H1 (cell line): ENCODE measurements around the gene CDC42BPB. TPM values are rescaled to one million over a fixed set of nuclear protein-coding genes. Genes with fewer than 3 reads are reported as not detected.

Source experiments
- CTCF ChIA-PET: fragments of 300-600 bp; sonication (Branson Sonifier 250); formaldehyde crosslinking; loops from one replicate; lab custom pipeline; 2021; ENCODE audit not compliant: partially characterized antibody; lab: Charles Lee
- POLR2A ChIA-PET: fragments of 300-600 bp; sonication (Branson Sonifier 250); formaldehyde crosslinking; loops from one replicate; lab custom pipeline; 2021; ENCODE audit warnings: inconsistent platforms; ENCODE audit not compliant: partially characterized antibody; lab: Charles Lee
- DNase-seq, 2 experiments: peaks; one replicate each; pipeline versions ENCODE4 v3.0.0 to v3.0.0-alpha.2; 2010 to 2022; ENCODE audit warnings: low spot score in 2 of 2, low read depth in 1 of 2, mixed read lengths in 1 of 2
- FAIRE-seq: peaks from 2 replicates; lab custom pipeline; 2011; peaks lifted over from hg19 to GRCh38; lab: Jason Lieb, UNC
- H2AFZ ChIP-seq: 2 replicates; pipeline ENCODE4 v1.8.1; 2012; ENCODE audit warnings: low read length, inconsistent platforms
- H2AK5ac ChIP-seq: 2 replicates; pipeline ENCODE4 v1.6.1; 2013; ENCODE audit warnings: low read depth, low read length
- H2BK120ac ChIP-seq: replicated peaks from 2 replicates; pipeline ENCODE3; 2013; ENCODE audit warnings: low read depth, low read length, inconsistent platforms
- H2BK12ac ChIP-seq: 2 replicates; pipeline ENCODE4 v1.6.1; 2013; ENCODE audit warnings: low read depth, low read length
- H2BK15ac ChIP-seq: 2 replicates; pipeline ENCODE4 v1.6.1; 2013; ENCODE audit warnings: low read length
- H2BK20ac ChIP-seq: 2 replicates; pipeline ENCODE4 v1.6.1; 2013; ENCODE audit warnings: low read length
- H2BK5ac ChIP-seq: 2 replicates; pipeline ENCODE4 v1.6.1; 2013; ENCODE audit warnings: low read depth, low read length
- H3K14ac ChIP-seq: 2 replicates; pipeline ENCODE4 v1.6.1; 2013; ENCODE audit warnings: inconsistent platforms; ENCODE audit not compliant: insufficient read length
- H3K18ac ChIP-seq: 2 replicates; pipeline ENCODE4 v1.6.1; 2013; ENCODE audit warnings: low read length; ENCODE audit errors: extremely low read depth
- H3K23ac ChIP-seq: 2 replicates; pipeline ENCODE4 v1.6.1; 2013; ENCODE audit warnings: inconsistent platforms; ENCODE audit not compliant: insufficient read length
- H3K23me2 ChIP-seq: 2 replicates; pipeline ENCODE4 v1.6.1; 2013; ENCODE audit warnings: low read depth, low read length
- H3K27ac ChIP-seq: 2 replicates; pipeline ENCODE4 v1.6.1; 2011; ENCODE audit warnings: low read depth, low read length, inconsistent platforms
- H3K27me3 ChIP-seq, 4 experiments: replicated peaks in 1 of 4; 1 replicate in 1 of 4; 2 replicates in 3 of 4; pipeline versions ENCODE4 v1.6.1 to v1.8.1; 2011 to 2013; ENCODE audit warnings: low read length in 3 of 4, mild to moderate bottlenecking in 3 of 4, inconsistent platforms in 2 of 4, mixed read lengths in 2 of 4, moderate library complexity in 1 of 4; ENCODE audit not compliant: control insufficient read depth in 3 of 4, insufficient read depth in 3 of 4; ENCODE audit errors: extremely low read depth in 1 of 4
- H3K36me3 ChIP-seq, 4 experiments: 2 replicates each; pipeline versions ENCODE4 v1.6.1 to v1.8.1; 2011 to 2013; ENCODE audit warnings: mild to moderate bottlenecking in 4 of 4, low read length in 3 of 4, moderate library complexity in 2 of 4, control low read depth in 1 of 4, inconsistent platforms in 1 of 4; ENCODE audit not compliant: insufficient read depth in 4 of 4, control insufficient read depth in 2 of 4
- H3K4ac ChIP-seq: replicated peaks from 2 replicates; pipeline ENCODE3; 2013; ENCODE audit warnings: low read length, low read depth, mixed read lengths, inconsistent platforms; ENCODE audit not compliant: insufficient read length
- H3K4me1 ChIP-seq, 4 experiments: replicated peaks in 1 of 4; 1 replicate in 1 of 4; 2 replicates in 3 of 4; pipeline versions ENCODE4 v1.6.1 to v1.8.1; 2011 to 2013; ENCODE audit warnings: low read length in 3 of 4, inconsistent platforms in 2 of 4, mixed read lengths in 1 of 4; ENCODE audit not compliant: insufficient read depth in 4 of 4, control insufficient read depth in 3 of 4
- H3K4me2 ChIP-seq, 2 experiments: 2 replicates each; pipeline versions ENCODE4 v1.6.1 to v1.8.1; 2011 to 2013; ENCODE audit warnings: low read depth in 2 of 2, low read length in 2 of 2, control low read depth in 1 of 2, inconsistent platforms in 1 of 2, mild to moderate bottlenecking in 1 of 2; ENCODE audit not compliant: insufficient read depth in 1 of 2
- H3K4me3 ChIP-seq, 4 experiments: fragments of 200-600, 300-600 bp in 1 of 4; sonication (generic), shearing (Covaris generic), sonication (Bioruptor Twin) in 1 of 4; 2 replicates each; pipeline versions ENCODE4 v1.5.1 to v1.8.1; 2011 to 2016; ENCODE audit warnings: low read length in 4 of 4, low read depth in 3 of 4, control low read depth in 2 of 4, inconsistent platforms in 2 of 4, mild to moderate bottlenecking in 2 of 4, mixed read lengths in 1 of 4, moderate library complexity in 1 of 4; ENCODE audit not compliant: insufficient read depth in 2 of 4; ENCODE audit errors: extremely low read depth in 1 of 4
- H3K56ac ChIP-seq: replicated peaks from 2 replicates; pipeline ENCODE3; 2013; ENCODE audit warnings: low read depth, mild to moderate bottlenecking, mixed read lengths, low read length, inconsistent platforms; ENCODE audit not compliant: insufficient read length
- H3K79me1 ChIP-seq: 2 replicates; pipeline ENCODE4 v1.6.1; 2013; ENCODE audit warnings: low read depth, low read length, control low read depth
- H3K79me2 ChIP-seq, 2 experiments: 2 replicates each; pipeline versions ENCODE4 v1.6.1 to v1.8.1; 2012 to 2013; ENCODE audit warnings: low read length in 2 of 2, mild to moderate bottlenecking in 2 of 2, inconsistent platforms in 1 of 2; ENCODE audit not compliant: insufficient read depth in 2 of 2, control insufficient read depth in 1 of 2
- H3K9ac ChIP-seq, 4 experiments: replicated peaks in 1 of 4; 1 replicate in 1 of 4; 2 replicates in 3 of 4; pipeline versions ENCODE4 v1.6.1 to v1.8.1; 2011 to 2013; ENCODE audit warnings: low read depth in 3 of 4, low read length in 3 of 4, control low read depth in 2 of 4, mild to moderate bottlenecking in 2 of 4, moderate library complexity in 2 of 4, inconsistent platforms in 1 of 4; ENCODE audit errors: extremely low read depth in 1 of 4
- H3K9me3 ChIP-seq, 2 experiments: 2 replicates each; pipeline versions ENCODE4 v1.6.1 to v1.8.1; 2012 to 2013; ENCODE audit warnings: mild to moderate bottlenecking in 2 of 2, moderate library complexity in 2 of 2, control low read depth in 1 of 2, inconsistent platforms in 1 of 2, low read depth in 1 of 2, low read length in 1 of 2, mixed read lengths in 1 of 2; ENCODE audit not compliant: insufficient read depth in 2 of 2
- H4K20me1 ChIP-seq, 2 experiments: replicated peaks in 1 of 2; 2 replicates each; pipeline versions ENCODE3 to v1.8.1; 2011 to 2013; ENCODE audit warnings: inconsistent platforms in 2 of 2, low read length in 2 of 2, mild to moderate bottlenecking in 1 of 2; ENCODE audit not compliant: insufficient read depth in 2 of 2, control insufficient read depth in 1 of 2
- H4K5ac ChIP-seq: 2 replicates; pipeline ENCODE4 v1.6.1; 2013; ENCODE audit warnings: low read length, low read depth, mixed read lengths, inconsistent platforms; ENCODE audit not compliant: insufficient read length
- H4K8ac ChIP-seq: 2 replicates; pipeline ENCODE4 v1.8.0; 2013; ENCODE audit warnings: mild to moderate bottlenecking, moderate library complexity, low read length, inconsistent platforms; ENCODE audit not compliant: insufficient read depth; ENCODE audit errors: extremely low read depth
- H4K91ac ChIP-seq: replicated peaks from 2 replicates; pipeline ENCODE3; 2013; ENCODE audit warnings: low read length, mixed read lengths, inconsistent platforms; ENCODE audit not compliant: insufficient read length
- ASH2L ChIP-seq: fragments of 200-600, 300-600 bp; sonication (generic); IDR thresholded peaks from one replicate; pipeline ENCODE4 v1.7.1; 2017; ENCODE audit warnings: low read length
- TEAD4 ChIP-seq: IDR thresholded peaks from 2 replicates; pipeline ENCODE4 v1.6.1; 2012; ENCODE audit warnings: low read depth, low read length, inconsistent platforms, mixed read lengths
- WGBS, 2 experiments: shearing (Covaris generic) in 1 of 2; methylation state at CpG; one replicate each; pipeline versions ENCODE4 v1.1.6 to v1.1.7; 2013 to 2015; ENCODE audit warnings: low lambda C conversion rate in 2 of 2, mixed read lengths in 2 of 2, inconsistent platforms in 1 of 2, low coverage in 1 of 2, missing lambda C conversion rate in 1 of 2; ENCODE audit not compliant: insufficient replicate concordance in 2 of 2, insufficient coverage in 1 of 2, insufficient read length in 1 of 2; ENCODE audit errors: extremely low coverage in 1 of 2, missing lambda C conversion rate in 1 of 2; 5-methylcytosine and 5-hydroxymethylcytosine counted together
- polyA plus RNA-seq, 7 experiments: library from polyadenylated mRNA; depleted of rRNA in 3 of 7; stranded (reverse) in 5 of 7; unstranded in 2 of 7; fragments of >200 nt in 5 of 7; fragments of 200-250 nt in 2 of 7; gene quantifications; 1 replicate in 5 of 7; 2 replicates in 1 of 7; 4 replicates in 1 of 7; pipeline versions ENCODE4 v1.2.1 to v1.2.3, GENCODE V29; 2011 to 2013; ENCODE audit warnings: missing spikeins in 2 of 7, mixed read lengths in 2 of 7
- total RNA-seq: library from RNA; stranded (reverse); fragmentation: NEBNext Ultra II Directional; extraction: Animal tissue kit (Norgen Biotek cat#: 25700); gene quantifications from 2 replicates; pipeline ENCODE4 v1.2.1, GENCODE V29; 2021

The CDC42BPB gene
- total and polyA plus RNA-seq, 2 of the 8 experiments (the other 6 are each of a cell fraction or from before 2014, with no cell fraction given): 51.2 to 88.2 TPM

- DNase-seq: no peak
Measured at GRCh38 chr14:102891556-102891955, 165.8 kb downstream of the CDC42BPB start.

More at GRCh38 chr14:102891556-102891955, 165.8 kb downstream of the CDC42BPB start:
- no peak overlapping the region for H2BK12ac ChIP-seq
- no peaks in the 10 kb centered on the region for H3K9me3 ChIP-seq
- H2BK120ac ChIP-seq: no peak overlapping the region
- WGBS, 2 experiments: 97% methylated on average over 4 of the region's 4 CpGs; no CpG with 5 or more reads in 1 of the 2 experiments
- H3K9ac ChIP-seq: no peak overlapping the region
- no peak overlapping the region for H3K27ac ChIP-seq
- FAIRE-seq: no peak
- no peak overlapping the region for H4K5ac ChIP-seq
- ChIA-PET POLR2A (no interaction called here), CTCF (interaction anchor here (0.7 to 1.3 kb wide), 3 partner anchors 14 to 197 kb away, joined by 3 to 5 read pairs (median 3); no protein-coding TSS in a partner anchor)
- H2BK20ac ChIP-seq: no peak overlapping the region
- peaks cover 0 to 2% of the 10 kb centered on the region in 2 experiments for H4K20me1 ChIP-seq
- no peak overlapping the region for H3K56ac ChIP-seq
- no peaks in the 10 kb centered on the region for H3K23me2 ChIP-seq
- H3K79me1 ChIP-seq: no peaks in the 10 kb centered on the region
- no peak for TF ChIP-seq TEAD4
- TF ChIP-seq ASH2L: no peak
- H3K14ac ChIP-seq: no peak overlapping the region
- H2AFZ ChIP-seq: no peak overlapping the region
- H2BK15ac ChIP-seq: no peak overlapping the region
- H2BK5ac ChIP-seq: no peak overlapping the region
- H3K4me3 ChIP-seq: no peak overlapping the region
- no peak overlapping the region for H3K4ac ChIP-seq
- H3K4me1 ChIP-seq: 0 out of 7 replicates have a peak, but pooled peaks cover 0 to 4% (median 0%) of the 10 kb centered on the region in 4 experiments
- no peaks in the 10 kb centered on the region for H3K27me3 ChIP-seq
- H3K18ac ChIP-seq: no peak overlapping the region
- H3K4me2 ChIP-seq: no peak overlapping the region
- no peak overlapping the region for H3K23ac ChIP-seq
- no peak overlapping the region for H4K8ac ChIP-seq
- H2AK5ac ChIP-seq: no peak overlapping the region
- no peaks in the 10 kb centered on the region for H3K79me2 ChIP-seq
- H4K91ac ChIP-seq: no peak overlapping the region
- H3K36me3 ChIP-seq: no peaks in the 10 kb centered on the region
